Ovary (tissue), 3 donors: Measurements from ENCODE around the gene OPA1.

Experiments used
- POLR2A ChIP-seq: fragments of 450-650 bp; IDR thresholded peaks from one replicate; pipeline ENCODE4 v1.6.1; 2017; ENCODE audit warnings: antibody characterized with exemption, mild to moderate bottlenecking, moderate library complexity
- TF ChIP-seq, protein P1 (sequence below), 3 donors: fragments of 450-650 bp in 2 of 3; fragments of 200-600 bp in 1 of 3; IDR thresholded peaks; one replicate each; pipeline versions ENCODE4 v1.5.1 to v1.8.0; 2016 to 2022; ENCODE audit warnings: antibody characterized with exemption in 3 of 3, mild to moderate bottlenecking in 1 of 3
- donor health status: DM: no; HTN: no; CAD: no.

DNA sequence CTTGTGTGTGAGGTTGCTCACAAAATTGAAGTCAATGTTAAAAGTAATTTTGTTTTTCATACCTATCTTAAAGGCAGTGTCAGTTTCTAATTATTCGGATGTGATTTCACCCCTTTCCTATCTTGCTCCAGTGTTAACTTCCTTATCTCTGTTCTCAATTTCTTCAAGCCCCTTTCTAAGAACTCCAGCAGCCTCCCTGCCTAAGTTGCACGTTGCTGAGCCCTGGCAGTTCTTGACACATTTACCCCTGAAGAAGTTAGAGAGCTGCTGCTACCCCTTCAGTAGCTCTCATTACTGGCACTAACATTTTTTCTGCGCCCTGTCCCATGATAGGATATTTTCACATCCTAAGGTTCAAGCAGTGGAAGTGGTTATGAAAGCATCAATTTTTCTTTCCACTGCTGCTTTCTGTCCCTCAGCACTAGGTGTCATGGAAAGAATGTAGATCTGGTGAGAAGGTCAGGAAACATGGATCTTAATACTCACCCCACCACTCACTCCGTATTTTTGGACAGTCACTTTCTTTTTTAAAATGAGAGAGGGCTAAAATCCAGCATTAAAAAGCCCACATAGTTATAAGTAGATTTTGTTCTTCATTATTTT is 62.9 kb downstream of the OPA1 start:
- TF ChIP-seq, protein P1, sequence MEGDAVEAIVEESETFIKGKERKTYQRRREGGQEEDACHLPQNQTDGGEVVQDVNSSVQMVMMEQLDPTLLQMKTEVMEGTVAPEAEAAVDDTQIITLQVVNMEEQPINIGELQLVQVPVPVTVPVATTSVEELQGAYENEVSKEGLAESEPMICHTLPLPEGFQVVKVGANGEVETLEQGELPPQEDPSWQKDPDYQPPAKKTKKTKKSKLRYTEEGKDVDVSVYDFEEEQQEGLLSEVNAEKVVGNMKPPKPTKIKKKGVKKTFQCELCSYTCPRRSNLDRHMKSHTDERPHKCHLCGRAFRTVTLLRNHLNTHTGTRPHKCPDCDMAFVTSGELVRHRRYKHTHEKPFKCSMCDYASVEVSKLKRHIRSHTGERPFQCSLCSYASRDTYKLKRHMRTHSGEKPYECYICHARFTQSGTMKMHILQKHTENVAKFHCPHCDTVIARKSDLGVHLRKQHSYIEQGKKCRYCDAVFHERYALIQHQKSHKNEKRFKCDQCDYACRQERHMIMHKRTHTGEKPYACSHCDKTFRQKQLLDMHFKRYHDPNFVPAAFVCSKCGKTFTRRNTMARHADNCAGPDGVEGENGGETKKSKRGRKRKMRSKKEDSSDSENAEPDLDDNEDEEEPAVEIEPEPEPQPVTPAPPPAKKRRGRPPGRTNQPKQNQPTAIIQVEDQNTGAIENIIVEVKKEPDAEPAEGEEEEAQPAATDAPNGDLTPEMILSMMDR (IDR thresholded peaks at IDR 0.05), result no peak
- no peak for TF ChIP-seq POLR2A
